Mesangial cell (primary cell): ENCODE results near the gene ZNF273. TPM values are rescaled to one million over a fixed set of nuclear protein-coding genes. Genes with fewer than 3 reads are reported as not detected.

ENCODE experiments used
- total RNA-seq: library from RNA; depleted of rRNA; stranded (reverse); fragments of >200 nt; gene quantifications from 2 replicates; pipeline ENCODE4 v1.2.3, GENCODE V29; 2015

ZNF273 gene
- total RNA-seq, result 1.5 and 2.8 TPM in 2 replicates

DNA sequence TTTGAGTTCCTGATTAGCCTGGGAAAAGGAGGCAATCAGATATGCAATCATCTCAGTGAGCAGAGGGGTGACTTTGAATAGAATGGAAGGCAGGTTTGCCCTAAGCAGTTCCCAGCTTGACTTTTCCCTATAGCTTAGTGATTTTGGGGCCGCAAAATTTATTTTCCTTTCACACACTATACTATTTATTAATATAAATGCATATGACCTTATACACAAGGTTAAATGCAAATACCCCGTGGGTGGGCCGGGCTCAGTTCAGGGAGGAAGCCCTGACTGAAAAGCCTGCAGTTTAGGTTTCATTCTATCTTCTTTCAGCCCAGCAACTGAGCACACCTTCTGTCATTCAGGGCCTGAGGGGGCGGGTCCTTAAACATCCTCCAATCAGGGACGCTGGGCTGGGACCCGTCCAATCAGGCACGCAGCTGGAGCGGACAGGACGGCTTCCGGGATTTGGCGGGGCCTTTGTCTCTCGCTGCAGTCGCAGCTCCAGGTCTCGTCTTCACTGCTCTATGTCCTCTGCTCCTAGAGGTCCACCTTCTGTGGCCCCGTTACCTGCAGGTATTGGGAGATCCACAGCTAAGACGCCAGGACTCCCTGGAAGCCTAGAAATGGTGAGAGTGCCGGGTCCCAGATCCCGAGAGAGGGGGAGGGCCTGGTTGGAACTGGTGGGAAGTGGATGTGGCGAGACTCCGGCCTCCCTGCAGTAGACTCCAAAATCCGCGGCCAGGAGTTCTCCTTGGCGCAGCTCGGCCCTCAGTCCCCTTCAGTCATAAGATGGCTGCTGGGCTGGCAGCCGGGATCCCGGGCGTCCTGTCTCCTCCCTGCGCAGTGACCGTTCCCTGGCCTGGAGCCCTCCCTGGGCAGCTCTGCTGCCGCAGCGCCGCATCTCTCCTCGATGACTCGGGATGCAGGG lies at the start of gene ZNF273:
Gene ZNF273 (plus strand): TSS at position 468 of the 916 bp plus-strand sequence. CDS start 45 bp downstream, at position 513.

Other genes starting within 250 kb of the ZNF273 start
- gene ZNF107, start 237.1 kb upstream of the ZNF273 start, total RNA-seq, result 1.9 and 2.8 TPM in 2 replicates
- 5.1 and 5.3 TPM in 2 replicates for gene ZNF138, start 108.8 kb upstream of the ZNF273 start, total RNA-seq
- gene ZNF117, start 87.8 kb downstream of the ZNF273 start, total RNA-seq, result 1.3 and 1.6 TPM in 2 replicates
- gene ERV3-1, start 103.4 kb downstream of the ZNF273 start, total RNA-seq, result 4.7 and 7.9 TPM in 2 replicates